Brain microvascular endothelial cell (primary cell): ENCODE measurements around the gene MARCHF3.

Source experiments
- DNase-seq: peaks from one replicate; pipeline ENCODE4 v3.0.0-alpha.2; 2020
- H3K27ac ChIP-seq: fragments of 250-450 bp; sonication (Bioruptor Pico); 2 replicates; pipeline ENCODE4 v1.5.1; 2020; ENCODE audit warnings: mild to moderate bottlenecking, moderate library complexity
- H3K27me3 ChIP-seq: fragments of 250-450 bp; sonication (Bioruptor Pico); replicated peaks from 2 replicates; pipeline ENCODE4 v1.5.1; 2020; ENCODE audit warnings: mild to moderate bottlenecking
- H3K36me3 ChIP-seq: fragments of 250-450 bp; sonication (Bioruptor Pico); replicated peaks from 2 replicates; pipeline ENCODE4 v1.5.1; 2020; ENCODE audit warnings: mild to moderate bottlenecking
- H3K4me3 ChIP-seq: 2 replicates; pipeline ENCODE4 v1.5.1; 2011; ENCODE audit warnings: low read depth, mild to moderate bottlenecking, control low read depth, low read length, moderate library complexity
- CTCF ChIP-seq: IDR thresholded peaks from 2 replicates; pipeline ENCODE4 v1.5.1; 2011; ENCODE audit warnings: low read depth, mild to moderate bottlenecking, moderate library complexity, low read length, control low read depth, inconsistent platforms; ENCODE audit errors: missing control alignments
- in situ Hi-C: cut with HindIII; loops from 2 replicates; pipeline ENCODE4 v1.10.0; 2017; ENCODE audit warnings: low sequenced_read_pairs, low pct_ligation_motif_present

Gene MARCHF3

GRCh38 chr5:126994485-126994884, 35.9 kb downstream of the MARCHF3 start:
- H3K27me3 ChIP-seq, result no peaks in the 10 kb centered on the region
- H3K36me3 ChIP-seq, result no peaks in the 10 kb centered on the region
- no peak overlapping the region for H3K27ac ChIP-seq
- in situ Hi-C loops, result no loop called here
- H3K4me3 ChIP-seq, result no peak overlapping the region
- TF ChIP-seq CTCF, result no peak
- DNase-seq, result no peak

DNA sequence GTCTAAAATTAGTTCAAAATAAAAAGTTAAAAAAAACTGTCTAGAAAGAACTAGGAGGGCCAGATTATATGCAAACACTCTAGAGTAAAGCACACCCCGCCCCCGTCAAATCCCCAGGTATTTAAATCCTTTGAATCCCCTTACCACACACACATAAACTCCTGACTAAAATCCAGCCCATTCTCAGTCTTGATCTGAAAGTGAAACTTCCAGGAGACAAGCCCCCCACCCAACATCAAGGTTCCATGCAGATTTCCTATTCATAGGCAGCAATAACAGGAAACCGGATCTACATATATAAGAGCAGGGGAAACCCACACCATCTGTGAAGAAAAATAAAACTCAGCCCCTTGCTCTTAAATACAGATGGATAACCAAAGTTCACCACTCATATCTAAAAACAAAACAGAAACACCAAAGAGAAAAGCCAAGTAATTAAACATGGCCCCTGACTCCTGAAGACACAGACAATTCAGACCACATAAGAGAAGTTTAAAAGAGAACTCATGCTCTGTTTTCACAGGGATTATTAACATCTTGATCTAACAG, 42.3 kb downstream of the MARCHF3 start:
- H3K36me3 ChIP-seq, result no peaks in the 10 kb centered on the region
- TF ChIP-seq CTCF, result no peak
- H3K4me3 ChIP-seq, result no peak overlapping the region
- no peak for DNase-seq
- in situ Hi-C loops, result no loop called here
- no peak overlapping the region for H3K27ac ChIP-seq
- H3K27me3 ChIP-seq, result no peaks in the 10 kb centered on the region

- Histone ChIP-seq H3K4me3 (no peak overlapping the region), H3K27ac (no peak overlapping the region)
- in situ Hi-C loops, result no loop called here
Measured at GRCh38 chr5:126987271-126987899, 43.0 kb downstream of the MARCHF3 start.

GRCh38 chr5:126984632-126985031, 45.7 kb downstream of the MARCHF3 start:
- H3K4me3 ChIP-seq, result no peak overlapping the region
- no peak for DNase-seq

More at GRCh38 chr5:126987271-126987899, 43.0 kb downstream of the MARCHF3 start:
- no peaks in the 10 kb centered on the region for H3K36me3 ChIP-seq
- H3K27me3 ChIP-seq, result no peaks in the 10 kb centered on the region
- no peak for DNase-seq
- no peak for TF ChIP-seq CTCF

DNA sequence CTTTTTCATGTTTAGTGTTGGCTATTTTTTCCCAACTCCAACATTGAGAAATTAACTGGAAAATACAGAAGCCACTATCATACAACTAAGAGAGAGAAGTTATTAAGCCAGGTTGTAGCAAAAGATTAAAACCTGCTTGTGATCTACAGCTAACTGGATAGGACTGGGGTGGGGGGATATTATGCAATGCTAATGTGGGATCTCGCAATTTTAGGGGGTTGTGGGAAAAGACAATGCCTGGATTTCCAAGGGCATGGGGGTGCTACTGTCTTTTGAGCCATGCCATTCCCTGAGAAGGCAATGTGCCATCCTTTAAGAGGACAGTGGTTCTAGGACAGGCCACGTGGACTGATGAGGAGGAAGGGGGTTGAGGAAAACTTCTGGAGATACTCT, 46.5 kb downstream of the MARCHF3 start:
- H3K27me3 ChIP-seq, result no peaks in the 10 kb centered on the region
- TF ChIP-seq CTCF, result no peak
- in situ Hi-C loops, result no loop called here
- no peak overlapping the region for H3K4me3 ChIP-seq
- H3K27ac ChIP-seq, result no peak overlapping the region
- no peak for DNase-seq
- no peaks in the 10 kb centered on the region for H3K36me3 ChIP-seq

More at GRCh38 chr5:126984632-126985031, 45.7 kb downstream of the MARCHF3 start:
- no peak for TF ChIP-seq CTCF
- in situ Hi-C loops, result no loop called here
- Histone ChIP-seq H3K36me3 (no peaks in the 10 kb centered on the region), H3K27me3 (no peaks in the 10 kb centered on the region), H3K27ac (no peak overlapping the region)
